ENCODE measurements around the gene SPAG17.

- no peak for TF ChIP-seq CTCF (IDR thresholded peaks at IDR 0.05)
- TF ChIP-seq POLR2AphosphoS5 (IDR thresholded peaks at IDR 0.05) = no peak
- TF ChIP-seq POLR2A (IDR thresholded peaks at IDR 0.05) = no peak
Observed at GRCh38 chr1:117928881-117929342, 256.1 kb downstream of the SPAG17 start.
